Keratinocyte (primary cell): ENCODE data around the gene TAF4. TPM values are rescaled to one million over a fixed set of nuclear protein-coding genes. Genes with fewer than 3 reads are reported as not detected.

Experiments used
- DNase-seq: peaks from one replicate; pipeline ENCODE4 v3.0.0-alpha.2; 2011; ENCODE audit warnings: low read depth, missing footprints, low spot score
- FAIRE-seq: peaks from 2 replicates; lab custom pipeline; 2011; peaks lifted over from hg19 to GRCh38; lab: Jason Lieb, UNC
- H2AFZ ChIP-seq: 2 replicates; pipeline ENCODE4 v1.6.0; 2012; ENCODE audit warnings: low read length, control low read depth, inconsistent platforms; ENCODE audit not compliant: control insufficient read depth
- H3K27ac ChIP-seq: 2 replicates; pipeline ENCODE4 v1.5.1; 2011; ENCODE audit warnings: low read length; ENCODE audit not compliant: control insufficient read depth, insufficient read depth
- H3K27me3 ChIP-seq: 3 replicates; pipeline ENCODE4 v1.6.0; 2011; ENCODE audit warnings: low read length; ENCODE audit not compliant: control insufficient read depth, insufficient read depth; ENCODE audit errors: extremely low read depth
- H3K36me3 ChIP-seq, 2 experiments: 2 replicates in 1 of 2; 3 replicates in 1 of 2; pipeline ENCODE4 v1.5.1; 2011; ENCODE audit warnings: low read length in 2 of 2, mild to moderate bottlenecking in 1 of 2; ENCODE audit not compliant: control insufficient read depth in 2 of 2, insufficient read depth in 2 of 2; ENCODE audit errors: extremely low read depth in 1 of 2
- H3K4me1 ChIP-seq: 3 replicates; pipeline ENCODE4 v1.5.1; 2011; ENCODE audit warnings: low read length; ENCODE audit not compliant: control insufficient read depth, insufficient read depth; ENCODE audit errors: extremely low read depth
- H3K4me2 ChIP-seq: 3 replicates; pipeline ENCODE4 v1.6.0; 2011; ENCODE audit warnings: low read depth, low read length; ENCODE audit not compliant: control insufficient read depth, insufficient read depth; ENCODE audit errors: extremely low read depth
- H3K4me3 ChIP-seq, 3 experiments: fragments of 200-600 bp in 1 of 3; sonication (generic) in 1 of 3; 2 replicates in 2 of 3; 3 replicates in 1 of 3; pipeline ENCODE4 v1.5.1; 2011 to 2016; ENCODE audit warnings: low read length in 3 of 3, mild to moderate bottlenecking in 3 of 3, control low read depth in 2 of 3, inconsistent platforms in 1 of 3, low read depth in 1 of 3, mixed read lengths in 1 of 3, mixed run types in 1 of 3, moderate library complexity in 1 of 3; ENCODE audit not compliant: control insufficient read depth in 2 of 3, insufficient read depth in 2 of 3; ENCODE audit errors: extremely low read depth in 1 of 3
- H3K79me2 ChIP-seq: 2 replicates; pipeline ENCODE4 v1.6.0; 2012; ENCODE audit warnings: low read length; ENCODE audit not compliant: control insufficient read depth, insufficient read depth
- H3K9ac ChIP-seq: 3 replicates; pipeline ENCODE4 v1.6.0; 2011; ENCODE audit warnings: low read length; ENCODE audit not compliant: control insufficient read depth, insufficient read depth; ENCODE audit errors: extremely low read depth
- H3K9me1 ChIP-seq: 3 replicates; pipeline ENCODE4 v1.6.0; 2011; ENCODE audit warnings: low read length; ENCODE audit not compliant: control insufficient read depth, insufficient read depth; ENCODE audit errors: extremely low read depth
- H3K9me3 ChIP-seq: 2 replicates; pipeline ENCODE4 v1.5.1; 2012; ENCODE audit warnings: low read depth, low read length; ENCODE audit not compliant: control insufficient read depth
- H4K20me1 ChIP-seq: 3 replicates; pipeline ENCODE4 v1.6.0; 2011; ENCODE audit warnings: low read length; ENCODE audit not compliant: control insufficient read depth, insufficient read depth; ENCODE audit errors: extremely low read depth
- EZH2 ChIP-seq: IDR thresholded peaks from one replicate; pipeline ENCODE4 v1.6.1; 2012; ENCODE audit warnings: inconsistent platforms, mild to moderate bottlenecking, low read length, moderate library complexity
- dilution Hi-C: fragments of 300-500 bp; cut with MboI; formaldehyde crosslinking; loops from one replicate; pipeline ENCODE4 v1.7.0; 2020; ENCODE audit warnings: low sequenced_read_pairs; ENCODE audit not compliant: extremely low pct_ligation_motif_present
- polyA plus RNA-seq, 5 experiments: library from polyadenylated mRNA; depleted of rRNA in 3 of 5; stranded (reverse) in 3 of 5; stranded (forward) in 1 of 5; unstranded in 1 of 5; fragments of >200 nt; gene quantifications; 1 replicate in 1 of 5; 2 replicates in 3 of 5; 3 replicates in 1 of 5; pipeline versions ENCODE4 v1.2.1 to v1.2.3, GENCODE V29; 2011 to 2012; ENCODE audit warnings: missing spikeins in 2 of 5, low read depth in 1 of 5, low replicate concordance in 1 of 5
- TF ChIP-seq, protein P1 (sequence below), 3 experiments: IDR thresholded peaks in 1 of 3; conservative IDR thresholded peaks in 1 of 3; optimal IDR thresholded peaks in 1 of 3; 2 replicates in 2 of 3; 3 replicates in 1 of 3; pipeline versions ENCODE3 to v1.5.1; 2011; ENCODE audit warnings: low read length in 3 of 3, mild to moderate bottlenecking in 3 of 3, moderate library complexity in 2 of 3, control low read depth in 1 of 3, inconsistent platforms in 1 of 3; ENCODE audit not compliant: insufficient read depth in 2 of 3; ENCODE audit errors: extremely low read depth in 1 of 3

TAF4 gene
- polyA plus RNA-seq, 1 donor (not counting 4 experiments of a cell fraction or from before 2014, with no cell fraction given): 3.3 TPM

DNA sequence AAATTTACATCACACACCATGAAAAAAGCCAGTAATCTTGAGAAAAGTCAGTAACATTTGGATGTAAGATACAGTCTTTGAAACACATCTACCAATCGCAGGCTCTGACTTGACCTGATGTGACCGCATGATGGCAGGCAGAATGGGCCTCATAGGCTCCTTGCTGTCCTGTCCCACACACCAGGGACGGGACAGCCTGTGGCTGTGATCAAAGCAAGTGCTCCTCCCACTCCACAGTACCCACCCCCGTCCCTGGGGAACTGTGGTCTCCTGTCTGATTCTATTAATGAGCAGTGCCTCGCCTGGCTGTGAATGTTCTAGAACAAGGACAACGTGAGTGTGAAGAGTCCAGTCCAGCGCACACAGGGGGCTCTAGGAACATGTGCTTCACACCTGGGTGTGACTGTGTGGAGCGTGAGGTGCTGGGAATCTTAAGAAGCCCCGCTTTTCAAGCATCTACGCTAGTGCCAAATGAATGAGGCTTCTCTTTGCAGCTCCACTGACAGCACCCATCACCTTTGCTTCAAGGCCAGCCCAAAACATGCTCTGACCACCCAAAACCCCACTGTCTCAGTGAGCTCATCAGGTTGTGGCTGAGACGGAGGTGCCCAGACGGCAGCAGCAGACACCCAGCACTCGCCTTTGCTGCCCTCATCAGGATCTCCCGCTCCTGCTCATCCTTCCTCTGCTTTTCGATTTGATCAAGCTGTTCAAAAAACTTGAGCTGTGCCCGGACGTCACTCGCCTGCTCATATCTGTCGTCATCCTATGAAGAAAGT is 67.1 kb downstream of the TAF4 start:
- H4K20me1 ChIP-seq: no peaks in the 10 kb centered on the region
- no peak overlapping the region for H2AFZ ChIP-seq
- no peak for FAIRE-seq
- H3K79me2 ChIP-seq: no peaks in the 10 kb centered on the region
- H3K4me3 ChIP-seq: no peak overlapping the region
- H3K4me2 ChIP-seq: no peak overlapping the region
- dilution Hi-C loops: no loop called here
- no peaks in the 10 kb centered on the region for H3K27me3 ChIP-seq
- H3K9me3 ChIP-seq: no peaks in the 10 kb centered on the region
- peaks cover 24 to 43% of the 10 kb centered on the region in 2 experiments for H3K36me3 ChIP-seq
- no peaks in the 10 kb centered on the region for H3K9me1 ChIP-seq
- DNase-seq: no peak
- no peaks in the 10 kb centered on the region for H3K4me1 ChIP-seq
- H3K9ac ChIP-seq: no peak overlapping the region
- TF ChIP-seq, protein P1, sequence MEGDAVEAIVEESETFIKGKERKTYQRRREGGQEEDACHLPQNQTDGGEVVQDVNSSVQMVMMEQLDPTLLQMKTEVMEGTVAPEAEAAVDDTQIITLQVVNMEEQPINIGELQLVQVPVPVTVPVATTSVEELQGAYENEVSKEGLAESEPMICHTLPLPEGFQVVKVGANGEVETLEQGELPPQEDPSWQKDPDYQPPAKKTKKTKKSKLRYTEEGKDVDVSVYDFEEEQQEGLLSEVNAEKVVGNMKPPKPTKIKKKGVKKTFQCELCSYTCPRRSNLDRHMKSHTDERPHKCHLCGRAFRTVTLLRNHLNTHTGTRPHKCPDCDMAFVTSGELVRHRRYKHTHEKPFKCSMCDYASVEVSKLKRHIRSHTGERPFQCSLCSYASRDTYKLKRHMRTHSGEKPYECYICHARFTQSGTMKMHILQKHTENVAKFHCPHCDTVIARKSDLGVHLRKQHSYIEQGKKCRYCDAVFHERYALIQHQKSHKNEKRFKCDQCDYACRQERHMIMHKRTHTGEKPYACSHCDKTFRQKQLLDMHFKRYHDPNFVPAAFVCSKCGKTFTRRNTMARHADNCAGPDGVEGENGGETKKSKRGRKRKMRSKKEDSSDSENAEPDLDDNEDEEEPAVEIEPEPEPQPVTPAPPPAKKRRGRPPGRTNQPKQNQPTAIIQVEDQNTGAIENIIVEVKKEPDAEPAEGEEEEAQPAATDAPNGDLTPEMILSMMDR (optimal IDR thresholded peaks at IDR 0.05 in 1 of 3, IDR thresholded peaks at IDR 0.05 in 1 of 3, conservative IDR thresholded peaks at IDR 0.05 in 1 of 3; ENCODE audit: extremely low read depth in 1 of 3, insufficient read depth in 2 of 3, low read length in 3 of 3): no peak
- no peak for TF ChIP-seq EZH2
- H3K27ac ChIP-seq: no peak overlapping the region

DNA sequence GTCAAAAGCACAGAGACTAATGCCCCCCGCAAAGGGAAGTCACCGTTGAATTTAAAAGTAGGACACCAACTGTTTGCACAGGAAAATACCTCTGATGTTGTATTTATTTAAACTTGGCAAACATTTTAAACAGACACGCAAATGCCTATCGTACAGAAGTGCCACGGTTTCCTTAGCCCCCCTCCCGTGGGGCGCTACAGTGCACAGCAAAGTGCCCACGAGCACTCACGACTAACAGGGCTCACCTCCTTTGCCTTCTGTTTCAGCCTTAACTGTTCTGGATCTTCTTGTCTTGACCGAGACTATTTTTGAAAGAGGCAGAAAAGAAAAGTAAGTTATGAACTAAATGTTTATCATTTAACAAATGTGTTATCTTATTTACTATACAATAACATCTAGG is 67.8 kb downstream of the TAF4 start:
- Histone ChIP-seq H3K4me3 (no peak overlapping the region), H3K4me2 (no peak overlapping the region), H3K9ac (no peak overlapping the region), H3K4me1 (no peaks in the 10 kb centered on the region), H3K36me3 (peaks cover 24 to 44% of the 10 kb centered on the region in 2 experiments), H3K9me1 (no peaks in the 10 kb centered on the region), H3K27me3 (no peaks in the 10 kb centered on the region), H3K9me3 (no peaks in the 10 kb centered on the region), H3K27ac (no peak overlapping the region), H2AFZ (no peak overlapping the region), H4K20me1 (no peaks in the 10 kb centered on the region), H3K79me2 (no peaks in the 10 kb centered on the region)
- FAIRE-seq (no peak), DNase-seq (no peak)
- TF ChIP-seq, protein P1 (optimal IDR thresholded peaks at IDR 0.05 in 1 of 3, IDR thresholded peaks at IDR 0.05 in 1 of 3, conservative IDR thresholded peaks at IDR 0.05 in 1 of 3; ENCODE audit: extremely low read depth in 1 of 3, insufficient read depth in 2 of 3, low read length in 3 of 3): no peak
- TF ChIP-seq EZH2: no peak
- dilution Hi-C loops: no loop called here
